Measurements from ENCODE around the gene HS2ST1. TPM values are rescaled to one million over a fixed set of nuclear protein-coding genes. Genes with fewer than 3 reads are reported as not detected.

Gene HS2ST1
- total RNA-seq, 4 donors from 2014 or later = 6.3 to 11.7 (median 10.3) TPM

DNA sequence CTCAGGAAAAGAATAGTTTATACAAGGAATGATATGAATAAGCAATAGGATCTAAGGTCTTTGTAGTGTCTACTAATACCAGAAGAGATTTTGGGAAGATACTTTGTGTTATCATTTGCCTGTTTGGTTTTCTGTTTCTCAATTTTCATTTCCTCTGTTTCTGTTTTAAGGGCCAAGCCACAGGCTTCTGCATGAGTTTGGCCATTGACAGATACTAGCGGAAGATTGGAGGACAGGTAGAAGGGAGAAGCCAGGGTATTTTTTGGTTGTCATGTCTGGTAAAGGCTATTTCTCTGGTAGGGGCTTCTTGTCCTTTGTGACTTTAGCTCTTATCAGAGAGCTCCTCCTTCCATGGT is 51.4 kb downstream of the HS2ST1 start:
- 95% methylated on average over 1 of the region's 1 CpG for WGBS
- TF ChIP-seq POLR2A (IDR thresholded peaks at IDR 0.05) (no peak), POLR2AphosphoS5 (IDR thresholded peaks at IDR 0.05) (no peak), EP300 (IDR thresholded peaks at IDR 0.05) (no peak)
- TF ChIP-seq, protein P1, sequence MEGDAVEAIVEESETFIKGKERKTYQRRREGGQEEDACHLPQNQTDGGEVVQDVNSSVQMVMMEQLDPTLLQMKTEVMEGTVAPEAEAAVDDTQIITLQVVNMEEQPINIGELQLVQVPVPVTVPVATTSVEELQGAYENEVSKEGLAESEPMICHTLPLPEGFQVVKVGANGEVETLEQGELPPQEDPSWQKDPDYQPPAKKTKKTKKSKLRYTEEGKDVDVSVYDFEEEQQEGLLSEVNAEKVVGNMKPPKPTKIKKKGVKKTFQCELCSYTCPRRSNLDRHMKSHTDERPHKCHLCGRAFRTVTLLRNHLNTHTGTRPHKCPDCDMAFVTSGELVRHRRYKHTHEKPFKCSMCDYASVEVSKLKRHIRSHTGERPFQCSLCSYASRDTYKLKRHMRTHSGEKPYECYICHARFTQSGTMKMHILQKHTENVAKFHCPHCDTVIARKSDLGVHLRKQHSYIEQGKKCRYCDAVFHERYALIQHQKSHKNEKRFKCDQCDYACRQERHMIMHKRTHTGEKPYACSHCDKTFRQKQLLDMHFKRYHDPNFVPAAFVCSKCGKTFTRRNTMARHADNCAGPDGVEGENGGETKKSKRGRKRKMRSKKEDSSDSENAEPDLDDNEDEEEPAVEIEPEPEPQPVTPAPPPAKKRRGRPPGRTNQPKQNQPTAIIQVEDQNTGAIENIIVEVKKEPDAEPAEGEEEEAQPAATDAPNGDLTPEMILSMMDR (IDR thresholded peaks at IDR 0.05) = no peak
- no peak overlapping the region for H3K4me3 ChIP-seq

DNA sequence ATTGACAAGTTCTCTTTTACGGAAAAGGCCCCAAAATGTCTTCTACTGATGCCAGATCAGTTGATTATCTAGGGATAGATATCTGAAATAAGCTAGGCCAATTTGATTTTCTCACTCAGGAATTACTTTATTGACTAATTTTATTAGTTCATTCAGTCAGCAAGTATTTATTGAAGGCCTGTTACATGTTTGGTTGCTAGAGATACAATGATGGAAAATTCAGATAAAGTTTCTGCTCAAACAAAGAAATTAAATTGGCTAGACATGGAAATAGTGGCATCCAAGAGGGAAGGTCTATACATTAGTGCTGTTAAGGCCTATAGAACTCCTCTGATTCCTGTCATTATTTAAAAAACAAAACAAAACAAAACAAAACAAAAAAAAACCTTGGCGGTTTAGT is 56.5 kb downstream of the HS2ST1 start:
- DNase-seq (ENCODE audit: low spot score in 2 of 2) = no peak
- 50% methylated on average over 2 of the region's 2 CpGs for WGBS
- H3K4me3 ChIP-seq = no peak overlapping the region
- H3K27me3 ChIP-seq = no peaks in the 10 kb centered on the region
- no peaks in the 10 kb centered on the region for H3K9me3 ChIP-seq
- H3K36me3 ChIP-seq = no peaks in the 10 kb centered on the region
- H3K27ac ChIP-seq = no peak overlapping the region
- H3K4me1 ChIP-seq = peaks cover 7% of the 10 kb centered on the region
- TF ChIP-seq POLR2A (IDR thresholded peaks at IDR 0.05) (no peak), POLR2AphosphoS5 (IDR thresholded peaks at IDR 0.05) (no peak), EP300 (IDR thresholded peaks at IDR 0.05) (no peak)
- TF ChIP-seq, protein P1 (IDR thresholded peaks at IDR 0.05) = no peak

More for the DNA sequence above, 51.4 kb downstream of the HS2ST1 start:
- H3K9me3 ChIP-seq = no peaks in the 10 kb centered on the region
- no peak for DNase-seq (ENCODE audit: low spot score in 2 of 2)
- H3K27me3 ChIP-seq = no peaks in the 10 kb centered on the region
- no peaks in the 10 kb centered on the region for H3K36me3 ChIP-seq
- H3K4me1 ChIP-seq = no peaks in the 10 kb centered on the region
- no peak overlapping the region for H3K27ac ChIP-seq

DNA sequence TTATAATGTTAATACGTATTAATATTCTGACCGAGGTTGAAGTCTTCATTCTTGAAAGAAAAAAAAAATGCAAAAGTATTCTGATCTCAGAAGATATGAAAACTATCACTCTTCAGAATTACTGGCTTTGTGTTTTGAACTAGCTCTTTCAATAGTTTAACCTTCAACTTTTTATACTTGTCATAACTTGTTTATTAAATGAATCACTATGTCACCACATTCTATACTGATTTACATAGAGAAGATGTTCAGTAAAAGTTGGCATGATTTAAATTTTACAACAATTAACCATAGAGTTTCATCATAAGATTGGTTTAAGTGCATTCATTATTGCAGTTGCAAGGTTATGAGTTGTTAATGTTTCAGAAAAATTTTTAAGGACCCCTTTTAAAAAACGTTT is 57.3 kb downstream of the HS2ST1 start:
- WGBS = 44% methylated on average over 3 of the region's 3 CpGs
- Histone ChIP-seq H3K4me1 (peaks cover 7% of the 10 kb centered on the region), H3K27ac (no peak overlapping the region), H3K27me3 (no peaks in the 10 kb centered on the region), H3K4me3 (no peak overlapping the region), H3K9me3 (no peaks in the 10 kb centered on the region), H3K36me3 (no peaks in the 10 kb centered on the region)
- DNase-seq (ENCODE audit: low spot score in 2 of 2) = no peak
- TF ChIP-seq POLR2A (IDR thresholded peaks at IDR 0.05) = no peak
- TF ChIP-seq EP300 (IDR thresholded peaks at IDR 0.05) = no peak
- TF ChIP-seq, protein P1 (IDR thresholded peaks at IDR 0.05) = no peak
- no peak for TF ChIP-seq POLR2AphosphoS5 (IDR thresholded peaks at IDR 0.05)

DNA sequence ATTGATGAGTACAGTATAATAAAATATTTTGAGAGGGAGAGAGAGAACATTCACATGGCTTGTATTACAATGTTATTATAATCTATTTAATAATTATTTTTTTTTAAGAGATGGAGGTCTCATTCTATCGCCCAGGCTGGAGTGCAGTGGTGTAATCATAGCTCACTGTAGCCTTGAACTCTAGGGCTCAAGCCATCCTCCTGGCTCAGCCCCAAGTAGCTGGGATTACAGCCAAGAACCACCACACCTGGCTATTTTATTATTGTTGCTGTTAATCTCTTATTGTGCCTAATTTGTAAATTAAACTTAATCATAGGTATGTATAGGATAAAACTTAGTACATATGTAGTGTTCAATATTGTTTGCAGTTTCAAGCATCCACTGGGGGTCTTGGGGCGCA is 57.8 kb downstream of the HS2ST1 start:
- no peak for TF ChIP-seq EP300 (IDR thresholded peaks at IDR 0.05)
- TF ChIP-seq POLR2AphosphoS5 (IDR thresholded peaks at IDR 0.05) = no peak
- no peak for TF ChIP-seq POLR2A (IDR thresholded peaks at IDR 0.05)
- TF ChIP-seq, protein P1 (IDR thresholded peaks at IDR 0.05) = no peak
- Histone ChIP-seq H3K4me3 (no peak overlapping the region), H3K36me3 (no peaks in the 10 kb centered on the region), H3K27ac (no peak overlapping the region), H3K4me1 (peaks cover 7% of the 10 kb centered on the region), H3K27me3 (no peaks in the 10 kb centered on the region), H3K9me3 (no peaks in the 10 kb centered on the region)
- WGBS = 80% methylated on average over 2 of the region's 2 CpGs
- no peak for DNase-seq (ENCODE audit: low spot score in 2 of 2)

DNA sequence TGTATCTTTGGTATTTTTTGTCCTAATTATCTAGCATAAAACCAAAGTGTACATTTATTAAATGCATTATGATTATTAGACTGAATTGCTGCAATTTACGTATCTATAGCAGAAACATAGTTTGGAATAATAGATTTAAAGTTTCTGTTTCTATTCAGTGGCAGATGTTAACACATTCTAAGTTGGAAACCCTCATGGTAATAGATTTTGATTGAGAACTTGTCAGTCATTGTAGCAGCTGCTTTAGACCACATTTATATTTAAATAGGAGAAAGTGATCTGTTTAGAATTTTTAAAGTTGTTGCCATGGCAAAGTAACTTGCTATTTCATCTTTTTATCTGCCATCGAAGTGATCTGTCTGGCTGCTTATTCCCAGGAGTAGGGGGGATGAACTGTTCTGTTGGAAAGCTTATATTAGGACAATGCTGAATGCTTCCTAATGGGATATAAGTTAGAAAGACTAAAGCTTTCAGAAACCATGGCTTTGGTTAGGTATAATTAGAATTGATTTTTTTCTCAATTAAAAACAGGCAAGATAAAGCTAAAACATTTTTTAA is 61.6 kb downstream of the HS2ST1 start:
- H3K9me3 ChIP-seq = no peaks in the 10 kb centered on the region
- peaks cover 7% of the 10 kb centered on the region for H3K4me1 ChIP-seq
- H3K27me3 ChIP-seq = no peaks in the 10 kb centered on the region
- TF ChIP-seq, protein P1 (IDR thresholded peaks at IDR 0.05) = no peak
- no peak for TF ChIP-seq EP300 (IDR thresholded peaks at IDR 0.05)
- TF ChIP-seq POLR2AphosphoS5 (IDR thresholded peaks at IDR 0.05) = no peak
- no peak for TF ChIP-seq POLR2A (IDR thresholded peaks at IDR 0.05)
- no peak overlapping the region for H3K4me3 ChIP-seq
- no peak overlapping the region for H3K27ac ChIP-seq
- DNase-seq (ENCODE audit: low spot score in 2 of 2) = no peak
- H3K36me3 ChIP-seq = no peaks in the 10 kb centered on the region
- WGBS = 40% methylated on average over 2 of the region's 2 CpGs
